H9 (cell line): ENCODE results near the gene MAD1L1. TPM values are rescaled to one million over a fixed set of nuclear protein-coding genes. Genes with fewer than 3 reads are reported as not detected.

Experiments
- DNase-seq: peaks from one replicate; pipeline ENCODE4 v3.0.0-alpha.2; 2017
- H2AFZ ChIP-seq: one replicate; pipeline ENCODE4 v1.6.1; 2013; ENCODE audit warnings: mild to moderate bottlenecking, low read length, control low read depth, moderate library complexity
- H2AK5ac ChIP-seq: 2 replicates; pipeline ENCODE4 v1.6.1; 2013; ENCODE audit warnings: low read length, control low read depth, mixed read lengths; ENCODE audit not compliant: insufficient read length
- H2BK120ac ChIP-seq: one replicate; pipeline ENCODE4 v1.6.1; 2013; ENCODE audit warnings: low read depth, mild to moderate bottlenecking, low read length, control low read depth, inconsistent platforms; ENCODE audit not compliant: poor library complexity, severe bottlenecking
- H2BK12ac ChIP-seq: 2 replicates; pipeline ENCODE4 v1.6.1; 2013; ENCODE audit warnings: low read length, control low read depth, mixed read lengths, low read depth; ENCODE audit not compliant: insufficient read length
- H2BK15ac ChIP-seq: 2 replicates; pipeline ENCODE4 v1.6.1; 2013; ENCODE audit warnings: low read depth, low read length, control low read depth
- H2BK20ac ChIP-seq: one replicate; pipeline ENCODE4 v1.6.1; 2013; ENCODE audit warnings: low read depth, mild to moderate bottlenecking, low read length, control low read depth, inconsistent platforms; ENCODE audit not compliant: poor library complexity, severe bottlenecking
- H2BK5ac ChIP-seq: 2 replicates; pipeline ENCODE4 v1.6.1; 2013; ENCODE audit warnings: low read length, control low read depth, mixed read lengths; ENCODE audit not compliant: insufficient read length
- H3K14ac ChIP-seq: 2 replicates; pipeline ENCODE4 v1.6.1; 2013; ENCODE audit warnings: low read length, control low read depth; ENCODE audit not compliant: insufficient read depth
- H3K18ac ChIP-seq: 2 replicates; pipeline ENCODE4 v1.6.1; 2013; ENCODE audit warnings: low read depth, mild to moderate bottlenecking, mixed read lengths, low read length, control low read depth; ENCODE audit not compliant: insufficient read length
- H3K23ac ChIP-seq: 2 replicates; pipeline ENCODE4 v1.6.1; 2013; ENCODE audit warnings: low read length, control low read depth, mixed read lengths, low read depth; ENCODE audit not compliant: insufficient read length
- H3K23me2 ChIP-seq: 2 replicates; pipeline ENCODE4 v1.6.1; 2013; ENCODE audit warnings: low read depth, mild to moderate bottlenecking, mixed read lengths, low read length, control low read depth; ENCODE audit not compliant: insufficient read length, poor library complexity, severe bottlenecking
- H3K27ac ChIP-seq: 2 replicates; pipeline ENCODE4 v1.5.1; 2013; ENCODE audit warnings: low read length, control low read depth, mixed read lengths, low read depth; ENCODE audit not compliant: insufficient read length
- H3K27me3 ChIP-seq: 2 replicates; pipeline ENCODE4 v1.6.1; 2013; ENCODE audit warnings: low read length, control low read depth, inconsistent platforms; ENCODE audit not compliant: insufficient read depth
- H3K4ac ChIP-seq: 2 replicates; pipeline ENCODE4 v1.6.1; 2013; ENCODE audit warnings: low read depth, mild to moderate bottlenecking, control low read depth, inconsistent platforms, low read length, moderate library complexity
- H3K4me1 ChIP-seq: 2 replicates; pipeline ENCODE4 v1.6.1; 2013; ENCODE audit warnings: low read length, control low read depth, inconsistent platforms; ENCODE audit not compliant: insufficient read depth
- H3K4me2 ChIP-seq: 2 replicates; pipeline ENCODE4 v1.6.1; 2013; ENCODE audit warnings: low read length, control low read depth, mixed read lengths; ENCODE audit not compliant: insufficient read length, insufficient read depth
- H3K56ac ChIP-seq: 2 replicates; pipeline ENCODE4 v1.6.1; 2013; ENCODE audit warnings: low read depth, mild to moderate bottlenecking, mixed read lengths, low read length, control low read depth; ENCODE audit not compliant: insufficient read length
- H3K79me1 ChIP-seq: 2 replicates; pipeline ENCODE4 v1.6.1; 2013; ENCODE audit warnings: low read depth, mild to moderate bottlenecking, moderate library complexity, low read length, control low read depth, inconsistent platforms; ENCODE audit not compliant: insufficient read depth, poor library complexity, severe bottlenecking
- H3K79me2 ChIP-seq: 2 replicates; pipeline ENCODE4 v1.6.1; 2013; ENCODE audit warnings: low read length, control low read depth, inconsistent platforms; ENCODE audit not compliant: insufficient read depth
- H3K9ac ChIP-seq: 2 replicates; pipeline ENCODE4 v1.6.1; 2013; ENCODE audit warnings: low read length, control low read depth, mixed read lengths; ENCODE audit not compliant: insufficient read length; ENCODE audit errors: extremely low read depth
- H3K9me3 ChIP-seq: one replicate; pipeline ENCODE4 v1.6.1; 2013; ENCODE audit warnings: low read depth, low read length, inconsistent platforms; ENCODE audit not compliant: control insufficient read depth
- H3T11ph ChIP-seq: one replicate; pipeline ENCODE4 v1.6.1; 2013; ENCODE audit warnings: mild to moderate bottlenecking, low read length, control low read depth, inconsistent platforms
- H4K20me1 ChIP-seq: one replicate; pipeline ENCODE4 v1.6.1; 2013; ENCODE audit not compliant: control insufficient read depth, insufficient read length, insufficient read depth
- H4K5ac ChIP-seq: 2 replicates; pipeline ENCODE4 v1.6.1; 2013; ENCODE audit warnings: low read depth, mild to moderate bottlenecking, mixed read lengths, low read length, control low read depth; ENCODE audit not compliant: insufficient read length
- H4K8ac ChIP-seq: replicated peaks from 2 replicates; pipeline ENCODE4 v1.6.1; 2013; ENCODE audit warnings: low read length, control low read depth, mixed read lengths, low read depth; ENCODE audit not compliant: insufficient read length
- H4K91ac ChIP-seq: 2 replicates; pipeline ENCODE4 v1.6.1; 2013; ENCODE audit warnings: low read depth, mild to moderate bottlenecking, moderate library complexity, mixed read lengths, low read length, control low read depth; ENCODE audit not compliant: insufficient read length
- H3K27ac Mint-ChIP-seq, 3 experiments: 2 replicates in 2 of 3; 3 replicates in 1 of 3; pipeline ENCODE4 v1.8.0; 2020 to 2021; ENCODE audit warnings: mixed read lengths in 3 of 3, mild to moderate bottlenecking in 1 of 3, moderate library complexity in 1 of 3
- H3K27me3 Mint-ChIP-seq: 2 replicates; pipeline ENCODE4 v1.8.0; 2021; ENCODE audit warnings: low read depth, mild to moderate bottlenecking, moderate library complexity, mixed read lengths
- H3K36me3 Mint-ChIP-seq, 3 experiments: 2 replicates in 2 of 3; 3 replicates in 1 of 3; pipeline ENCODE4 v1.8.0; 2020 to 2021; ENCODE audit warnings: low read depth in 3 of 3, mixed read lengths in 3 of 3; ENCODE audit not compliant: insufficient read depth in 1 of 3
- H3K4me1 Mint-ChIP-seq, 2 experiments: 2 replicates each; pipeline ENCODE4 v1.8.0; 2020; ENCODE audit warnings: mixed read lengths in 2 of 2
- H3K4me3 Mint-ChIP-seq, 2 experiments: 2 replicates in 1 of 2; 3 replicates in 1 of 2; pipeline ENCODE4 v1.8.0; 2020 to 2021; ENCODE audit warnings: mild to moderate bottlenecking in 2 of 2, mixed read lengths in 2 of 2, moderate library complexity in 1 of 2
- H3K9me3 Mint-ChIP-seq, 2 experiments: 2 replicates in 1 of 2; 3 replicates in 1 of 2; pipeline ENCODE4 v1.8.0; 2020; ENCODE audit warnings: mild to moderate bottlenecking in 2 of 2, mixed read lengths in 2 of 2, moderate library complexity in 1 of 2
- CTCF ChIP-seq: fragments of 200-600 bp; sonication (generic); conservative IDR thresholded peaks from 3 replicates; pipeline ENCODE4 v1.8.0; 2021; ENCODE audit warnings: antibody characterized with exemption, mild to moderate bottlenecking
- WGBS: extraction: QIAGEN DNeasy Blood & Tissue Kit; methylation state at CpG from one replicate; pipeline ENCODE4 v1.1.7; 2013; ENCODE audit warnings: missing lambda C conversion rate, low lambda C conversion rate, mixed read lengths; ENCODE audit not compliant: insufficient read length; ENCODE audit errors: extremely low coverage; 5-methylcytosine and 5-hydroxymethylcytosine counted together
- total RNA-seq: library from RNA; stranded (reverse); gene quantifications from 2 replicates; pipeline ENCODE4 v1.2.1, GENCODE V29; 2021

Gene MAD1L1
- total RNA-seq, 1 experiment from 2014 or later = 39.0 TPM

- Histone ChIP-seq H2AK5ac (no peak overlapping the region), H3K27ac (no peak overlapping the region), H3K4me2 (no peak overlapping the region), H3K23me2 (no peaks in the 10 kb centered on the region), H4K8ac (no peak overlapping the region), H2AFZ (no peak overlapping the region), H3K18ac (no peak overlapping the region), H3K27me3 (no peaks in the 10 kb centered on the region), H3K79me2 (no peaks in the 10 kb centered on the region), H3K4ac (no peak overlapping the region), H3K9ac (no peak overlapping the region), H3K56ac (no peak overlapping the region), H3K23ac (no peak overlapping the region), H4K5ac (no peak overlapping the region), H4K91ac (no peak overlapping the region), H2BK5ac (no peak overlapping the region), H3T11ph (no peak overlapping the region), H3K79me1 (no peaks in the 10 kb centered on the region), H4K20me1 (no peaks in the 10 kb centered on the region), H2BK120ac (no peak overlapping the region), H3K9me3 (peaks cover 7% of the 10 kb centered on the region), H3K14ac (no peak overlapping the region), H2BK20ac (no peak overlapping the region), H2BK12ac (no peak overlapping the region), H3K4me1 (no peaks in the 10 kb centered on the region), H2BK15ac (no peak overlapping the region)
- DNase-seq = no peak
- peaks cover 0 to 3% of the 10 kb centered on the region in 2 experiments; a peak in 1 of 4 replicates for H3K4me1 Mint-ChIP-seq
- peaks cover 12 to 19% of the 10 kb centered on the region in 2 experiments for H3K9me3 Mint-ChIP-seq
- peaks cover 21 to 27% (median 22%) of the 10 kb centered on the region in 3 experiments for H3K36me3 Mint-ChIP-seq
- no peaks in the 10 kb centered on the region; the same call in 1 of the 2 replicates for H3K27me3 Mint-ChIP-seq
- TF ChIP-seq CTCF = no peak
- peak overlapping the region in 1 of 3 experiments; percentile 36; a peak in 1 of 7 replicates for H3K27ac Mint-ChIP-seq
- no peak overlapping the region for H3K4me3 Mint-ChIP-seq
- WGBS = no CpG with 5 or more reads among the region's 11 CpGs
These were observed 343.7 kb downstream of the MAD1L1 start for GRCh38 chr7:1889091-1889490.
